Renal cortical epithelial cell (primary cell): ENCODE data around the gene TMEM187. TPM values are rescaled to one million over a fixed set of nuclear protein-coding genes. Genes with fewer than 3 reads are reported as not detected.

Source experiments
- DNase-seq: peaks from one replicate; pipeline ENCODE4 v3.0.0-alpha.2; 2011; ENCODE audit warnings: low read depth
- total RNA-seq: library from RNA; depleted of rRNA; stranded (reverse); fragments of >200 nt; gene quantifications from 2 replicates; pipeline ENCODE4 v1.2.3, GENCODE V29; 2014

The TMEM187 gene
- total RNA-seq, 1 donor from 2014 or later, result 5.4 TPM

- peak; percentile 21 for DNase-seq
Measured at GRCh38 chrX:153934762-153935325, 37.7 kb upstream of the TMEM187 start, which contains the start of gene NAA10. Gene NAA10, minus strand, starts transcription at chrX:153935037. Its CDS starts 133 bp downstream, at chrX:153934904.

GRCh38 chrX:153935326-153935851 lies 37.2 kb upstream of the TMEM187 start:
- no peak for DNase-seq

- DNase-seq, result no peak
Measured at GRCh38 chrX:153937056-153937455, 35.5 kb upstream of the TMEM187 start.

- no peak for DNase-seq
Measured at GRCh38 chrX:153938226-153938786, 34.2 kb upstream of the TMEM187 start.

GRCh38 chrX:153939573-153939972 lies 33.0 kb upstream of the TMEM187 start:
- no peak for DNase-seq

- DNase-seq, result no peak
Measured at GRCh38 chrX:153941336-153942252, 31.0 kb upstream of the TMEM187 start.

- DNase-seq, result no peak
Measured at GRCh38 chrX:153944140-153944799, 28.3 kb upstream of the TMEM187 start, which contains the start of gene RENBP. Gene RENBP, minus strand, starts transcription at chrX:153944643. Its CDS starts 33 bp downstream, at chrX:153944610.

- no peak for DNase-seq
Measured at GRCh38 chrX:153944800-153945150, 27.8 kb upstream of the TMEM187 start.

GRCh38 chrX:153945956-153946943 lies 26.3 kb upstream of the TMEM187 start:
- DNase-seq, result no peak

- DNase-seq, result peak; percentile 69
Measured at GRCh38 chrX:153947009-153947769, 25.4 kb upstream of the TMEM187 start.

- no peak for DNase-seq
Measured at GRCh38 chrX:153948002-153948466, 24.5 kb upstream of the TMEM187 start.

GRCh38 chrX:153948847-153949805 lies 23.4 kb upstream of the TMEM187 start:
- no peak for DNase-seq

GRCh38 chrX:153950127-153950526 lies 22.4 kb upstream of the TMEM187 start:
- DNase-seq, result no peak

- DNase-seq, result no peak
Measured at GRCh38 chrX:153951683-153952372, 20.7 kb upstream of the TMEM187 start.

GRCh38 chrX:153952373-153953026 lies 20.1 kb upstream of the TMEM187 start:
- no peak for DNase-seq

GRCh38 chrX:153953342-153953830 lies 19.2 kb upstream of the TMEM187 start:
- no peak for DNase-seq

GRCh38 chrX:153953892-153954557 lies 18.5 kb upstream of the TMEM187 start:
- DNase-seq, result no peak
